ENCODE data around the gene BEAN1. TPM values are rescaled to one million over a fixed set of nuclear protein-coding genes. Genes with fewer than 3 reads are reported as not detected.

Gene BEAN1
- total RNA-seq, 1 donor from 2014 or later: 0.87 TPM

DNA sequence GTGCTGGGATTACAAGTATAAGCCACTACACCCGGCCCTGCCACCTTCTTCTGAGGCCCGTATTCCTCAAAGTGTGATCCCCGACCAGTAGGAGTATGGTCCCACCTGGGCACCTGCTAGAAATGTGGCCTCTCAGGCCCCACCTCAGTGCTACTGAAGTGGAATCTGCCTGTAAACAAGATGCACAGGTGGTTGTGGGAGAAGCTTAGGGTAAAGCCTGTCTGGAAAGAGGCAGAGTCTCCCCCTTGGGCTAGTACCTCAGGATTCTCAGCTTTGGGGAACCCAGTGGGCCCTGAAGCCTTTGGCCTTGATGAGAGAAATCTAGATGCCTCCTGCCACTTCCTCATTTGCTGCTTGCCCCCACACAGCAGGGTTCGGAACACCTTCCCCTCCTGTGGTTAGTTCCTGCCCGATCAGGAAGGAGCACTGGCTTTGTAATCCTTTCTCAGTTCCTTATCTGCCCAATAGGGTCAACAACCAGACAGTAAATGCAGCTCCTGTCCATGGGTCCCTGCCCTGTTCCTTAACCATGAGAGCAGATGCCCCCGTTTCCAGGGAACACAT lies 97.6 kb downstream of the BEAN1 start:
- TF ChIP-seq, protein P1, sequence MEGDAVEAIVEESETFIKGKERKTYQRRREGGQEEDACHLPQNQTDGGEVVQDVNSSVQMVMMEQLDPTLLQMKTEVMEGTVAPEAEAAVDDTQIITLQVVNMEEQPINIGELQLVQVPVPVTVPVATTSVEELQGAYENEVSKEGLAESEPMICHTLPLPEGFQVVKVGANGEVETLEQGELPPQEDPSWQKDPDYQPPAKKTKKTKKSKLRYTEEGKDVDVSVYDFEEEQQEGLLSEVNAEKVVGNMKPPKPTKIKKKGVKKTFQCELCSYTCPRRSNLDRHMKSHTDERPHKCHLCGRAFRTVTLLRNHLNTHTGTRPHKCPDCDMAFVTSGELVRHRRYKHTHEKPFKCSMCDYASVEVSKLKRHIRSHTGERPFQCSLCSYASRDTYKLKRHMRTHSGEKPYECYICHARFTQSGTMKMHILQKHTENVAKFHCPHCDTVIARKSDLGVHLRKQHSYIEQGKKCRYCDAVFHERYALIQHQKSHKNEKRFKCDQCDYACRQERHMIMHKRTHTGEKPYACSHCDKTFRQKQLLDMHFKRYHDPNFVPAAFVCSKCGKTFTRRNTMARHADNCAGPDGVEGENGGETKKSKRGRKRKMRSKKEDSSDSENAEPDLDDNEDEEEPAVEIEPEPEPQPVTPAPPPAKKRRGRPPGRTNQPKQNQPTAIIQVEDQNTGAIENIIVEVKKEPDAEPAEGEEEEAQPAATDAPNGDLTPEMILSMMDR (IDR thresholded peaks at IDR 0.05): no peak
- Histone ChIP-seq H3K9me3 (no peaks in the 10 kb centered on the region), H3K27ac (peak overlapping the region; percentile 97), H3K4me3 (no peak overlapping the region), H3K36me3 (peaks cover 26% of the 10 kb centered on the region), H3K4me1 (peaks cover 56% of the 10 kb centered on the region), H3K27me3 (no peaks in the 10 kb centered on the region)
- DNase-seq (no peak), ATAC-seq (peak; percentile 71)
- intact Hi-C loops (cut with DNase I): no loop called here

DNA sequence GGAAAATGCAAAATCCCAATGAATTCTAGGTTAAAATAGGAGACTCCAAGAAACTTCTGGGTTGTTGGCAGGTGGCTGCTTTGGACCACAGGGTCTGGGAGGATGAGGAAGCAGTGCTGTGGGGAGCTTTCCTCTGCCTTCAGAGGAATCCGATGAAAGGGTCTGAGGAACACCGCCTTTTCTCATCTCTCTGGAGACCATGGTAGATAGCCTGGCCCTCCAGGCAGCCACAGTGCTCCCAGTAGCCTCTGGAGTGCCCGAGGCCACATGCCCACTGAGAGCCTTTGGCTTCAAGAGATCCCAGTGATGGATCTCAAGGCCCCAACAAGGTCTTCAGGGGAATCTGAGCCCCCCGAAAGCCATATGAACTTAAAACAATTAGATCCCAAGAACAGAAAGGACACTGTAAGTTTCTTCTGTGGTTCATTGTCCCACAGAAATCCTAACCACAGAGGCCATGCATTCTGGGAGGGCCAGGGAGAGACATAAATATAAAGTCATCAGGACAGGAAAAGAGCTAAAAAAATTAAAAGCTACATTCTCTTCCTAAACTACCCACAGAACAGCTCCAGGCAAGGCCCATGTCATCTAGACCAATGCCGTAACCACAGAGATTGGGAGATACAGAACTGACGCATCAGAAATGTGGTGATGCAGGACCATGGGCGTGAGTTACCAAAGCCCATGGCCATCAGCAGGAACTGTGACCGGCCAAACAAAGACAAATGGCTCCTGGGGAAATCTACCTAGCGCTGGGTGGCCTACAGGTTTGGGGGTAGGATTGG lies 98.5 kb downstream of the BEAN1 start:
- Histone ChIP-seq H3K4me1 (peaks cover 47% of the 10 kb centered on the region), H3K27me3 (no peaks in the 10 kb centered on the region), H3K36me3 (peaks cover 34% of the 10 kb centered on the region), H3K4me3 (no peak overlapping the region), H3K9me3 (no peaks in the 10 kb centered on the region), H3K27ac (peak overlapping the region; percentile 97)
- TF ChIP-seq, protein P1 (IDR thresholded peaks at IDR 0.05): no peak
- intact Hi-C loops (cut with DNase I): no loop called here
- DNase-seq (no peak), ATAC-seq (peak; percentile 37)

- ATAC-seq: no peak
- peaks cover 51% of the 10 kb centered on the region for H3K36me3 ChIP-seq
- no peaks in the 10 kb centered on the region for H3K9me3 ChIP-seq
- H3K27ac ChIP-seq: no peak overlapping the region
- no peaks in the 10 kb centered on the region for H3K27me3 ChIP-seq
- intact Hi-C loops (cut with DNase I): no loop called here
- peaks cover 23% of the 10 kb centered on the region for H3K4me1 ChIP-seq
- TF ChIP-seq, protein P1 (IDR thresholded peaks at IDR 0.05): no peak
- no peak overlapping the region for H3K4me3 ChIP-seq
- no peak for DNase-seq
These were observed 101.2 kb downstream of the BEAN1 start for GRCh38 chr16:66528294-66528693.

- Histone ChIP-seq H3K9me3 (no peaks in the 10 kb centered on the region), H3K4me3 (no peak overlapping the region), H3K36me3 (peaks cover 51% of the 10 kb centered on the region), H3K4me1 (peaks cover 11% of the 10 kb centered on the region), H3K27ac (no peak overlapping the region), H3K27me3 (no peaks in the 10 kb centered on the region)
- DNase-seq (no peak), ATAC-seq (no peak)
- intact Hi-C loops (cut with DNase I): no loop called here
- TF ChIP-seq, protein P1 (IDR thresholded peaks at IDR 0.05): no peak
These were observed 102.4 kb downstream of the BEAN1 start for GRCh38 chr16:66529475-66529874.

Other genes starting within 250 kb of the BEAN1 start
- 144 TPM for gene CDH5, start 60.6 kb upstream of the BEAN1 start, total RNA-seq
- 36.1 TPM for gene TK2, start 122.8 kb downstream of the BEAN1 start, total RNA-seq
- gene CKLF, start 125.3 kb downstream of the BEAN1 start, total RNA-seq: 57.6 TPM
- 8.4 TPM for gene CMTM1, start 139.1 kb downstream of the BEAN1 start, total RNA-seq
- 3.1 TPM for gene CMTM2, start 152.2 kb downstream of the BEAN1 start, total RNA-seq
- gene CMTM3, start 177.4 kb downstream of the BEAN1 start, total RNA-seq: 38.1 TPM